GM21515 (cell line): ENCODE results near the gene SELPLG.
A peak's percentile ranks its signal among the peaks of the same experiment; 100 is the strongest.
"Not testable (repeated sequence)": the region's sequence is repeated elsewhere in the genome, so short reads cannot be mapped to it uniquely, and the experiment has no call there.

Source experiments
- ATAC-seq: cut with Tn5 transposase; IDR thresholded peaks from one replicate; pipeline ENCODE4 v1.9.1; 2021; ENCODE audit not compliant: unreplicated experiment

Gene SELPLG

DNA sequence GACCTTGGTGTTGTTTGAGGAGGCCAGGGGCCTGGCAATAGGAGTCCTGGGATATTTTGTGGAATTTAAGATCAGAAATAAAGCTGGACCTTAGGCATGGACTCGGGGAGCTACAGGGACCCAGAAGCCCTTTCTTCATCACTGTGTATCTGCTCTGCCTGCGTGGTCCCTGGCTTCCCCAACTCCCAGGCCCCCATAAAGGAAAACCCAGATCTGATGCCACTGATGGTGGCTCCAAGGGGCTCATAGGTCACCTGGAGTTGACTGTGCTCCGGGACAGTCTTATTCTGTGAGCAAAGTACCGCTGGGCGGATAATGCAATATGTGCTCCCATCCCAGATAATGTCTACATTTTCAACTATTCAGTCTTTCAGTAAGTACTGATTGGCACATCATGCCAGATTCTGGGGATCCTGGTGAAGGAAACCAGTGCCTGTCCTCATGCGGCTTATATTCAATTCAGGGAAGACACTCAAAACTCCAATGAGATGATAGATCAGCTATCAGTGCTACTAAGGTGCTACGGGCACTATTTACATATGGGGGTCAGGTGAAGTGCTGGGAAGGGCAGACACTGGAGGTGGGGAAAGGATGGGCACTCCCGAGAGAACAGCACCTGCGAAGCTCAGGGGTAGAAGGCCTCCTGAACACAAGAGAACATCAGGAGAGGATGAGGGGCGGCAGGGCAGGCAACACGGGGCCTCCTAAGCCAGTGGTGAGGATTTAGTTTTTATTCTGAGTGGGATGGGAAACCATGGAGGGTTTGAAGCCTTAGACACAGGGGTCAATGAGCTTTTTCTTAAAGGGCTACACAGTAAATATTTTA, 5.5 kb upstream of the SELPLG start:
- no peak for ATAC-seq

DNA sequence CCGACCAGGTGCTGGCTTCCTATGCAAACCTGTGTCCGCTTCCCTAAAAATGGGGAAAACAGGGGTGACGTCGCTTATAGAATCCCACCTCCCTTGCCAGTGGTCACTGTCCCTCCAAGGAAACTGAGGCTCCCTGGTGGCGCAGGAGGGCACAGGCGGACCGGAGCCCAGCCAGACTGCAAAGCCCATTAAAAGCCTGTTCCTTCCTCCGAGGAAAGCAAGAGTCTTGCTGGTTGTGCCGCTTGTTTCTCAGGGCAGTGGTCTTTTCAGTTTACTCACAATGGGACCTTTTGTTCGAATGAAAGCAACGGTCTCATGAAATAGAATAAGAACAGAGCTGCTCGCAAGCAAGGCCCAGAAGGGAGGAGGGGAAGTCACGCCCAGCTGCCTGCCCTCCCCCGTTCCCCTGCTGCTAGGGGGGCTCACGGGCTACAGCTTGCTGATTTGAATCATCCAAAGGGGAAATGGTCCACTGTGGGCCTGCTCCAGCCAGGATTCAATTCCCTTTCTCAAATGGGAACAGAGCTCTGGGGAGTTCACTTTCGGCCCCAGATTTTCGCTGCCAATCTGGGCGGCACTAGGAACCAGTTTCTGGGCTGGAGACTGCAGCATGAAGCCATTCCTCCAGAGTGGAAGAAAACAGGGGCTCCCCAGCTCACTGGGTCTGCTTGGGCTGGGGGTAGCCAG, 4.6 kb upstream of the SELPLG start:
- ATAC-seq: no peak

DNA sequence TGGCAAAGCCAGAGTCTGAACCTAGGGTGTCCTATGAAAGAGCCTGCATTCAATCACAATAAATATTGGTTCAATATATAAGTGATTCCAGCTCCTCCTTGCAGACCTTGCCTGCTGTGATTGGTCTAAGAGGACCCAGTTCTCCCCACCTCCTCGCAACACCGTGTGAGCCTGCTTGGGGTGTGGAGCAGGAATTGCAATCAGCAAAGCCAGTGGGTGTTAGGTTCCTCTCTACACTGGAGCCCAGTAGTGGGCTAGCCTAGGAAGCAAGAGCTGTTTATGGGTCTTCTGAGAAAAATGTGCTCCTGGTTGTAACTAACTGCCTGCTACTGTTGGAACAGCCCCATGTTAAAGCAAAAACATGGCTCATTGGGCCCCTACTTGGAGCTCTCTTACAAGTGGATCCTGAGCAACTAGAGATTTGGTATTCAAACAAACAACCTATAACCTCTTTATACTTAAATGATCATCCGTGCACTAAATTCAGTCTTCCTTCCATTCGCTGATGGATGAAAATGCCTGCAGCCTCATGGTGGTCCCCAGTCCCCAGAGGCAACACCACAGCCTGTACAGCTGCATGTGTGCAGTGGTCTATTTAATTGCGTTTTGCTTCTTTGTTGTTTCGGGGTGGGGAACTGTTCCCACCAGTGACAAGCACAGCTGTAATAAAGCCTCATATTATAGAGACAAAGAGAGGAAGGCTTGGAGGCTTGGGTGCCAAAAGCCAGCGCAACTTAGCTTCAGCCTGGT, 3.7 kb upstream of the SELPLG start:
- ATAC-seq: no peak

DNA sequence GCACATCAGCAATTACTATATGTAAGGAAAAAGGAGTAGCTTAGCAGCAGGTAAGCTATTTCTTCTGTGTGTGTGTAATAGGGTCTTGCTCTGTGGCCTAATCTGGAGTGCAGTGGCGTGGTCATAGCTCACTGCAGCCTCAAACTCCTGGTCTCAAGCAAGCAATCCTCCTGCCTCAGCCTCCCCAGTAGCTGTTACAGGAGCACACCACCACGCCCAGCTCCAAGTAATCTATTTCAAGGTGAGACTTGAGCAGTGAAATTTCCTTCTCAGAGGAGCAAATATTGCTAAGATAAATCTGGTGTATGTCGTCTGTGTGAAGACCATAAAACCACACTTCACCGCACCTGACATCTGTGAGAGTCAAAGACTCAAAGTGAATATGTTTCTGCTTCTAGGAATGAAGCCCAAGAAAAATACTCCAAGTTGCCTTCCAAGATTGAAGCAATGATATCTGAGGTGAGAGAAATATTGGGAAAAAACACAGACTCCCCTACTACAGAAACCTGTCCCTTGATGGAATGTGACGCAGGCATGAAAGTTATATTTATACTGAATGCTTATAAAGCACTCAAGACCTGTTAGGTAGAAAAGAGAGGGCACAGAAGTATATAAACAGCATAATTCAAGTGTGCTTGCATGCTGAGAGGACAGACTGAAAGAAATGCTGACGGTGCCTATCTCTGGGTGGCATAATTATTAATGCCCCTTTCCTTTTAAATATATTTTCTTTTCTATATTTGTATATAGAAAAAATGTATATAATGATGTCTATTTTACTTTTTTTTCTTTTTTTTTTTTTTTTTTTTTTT, 2.5 kb upstream of the SELPLG start:
- ATAC-seq: no peak

DNA sequence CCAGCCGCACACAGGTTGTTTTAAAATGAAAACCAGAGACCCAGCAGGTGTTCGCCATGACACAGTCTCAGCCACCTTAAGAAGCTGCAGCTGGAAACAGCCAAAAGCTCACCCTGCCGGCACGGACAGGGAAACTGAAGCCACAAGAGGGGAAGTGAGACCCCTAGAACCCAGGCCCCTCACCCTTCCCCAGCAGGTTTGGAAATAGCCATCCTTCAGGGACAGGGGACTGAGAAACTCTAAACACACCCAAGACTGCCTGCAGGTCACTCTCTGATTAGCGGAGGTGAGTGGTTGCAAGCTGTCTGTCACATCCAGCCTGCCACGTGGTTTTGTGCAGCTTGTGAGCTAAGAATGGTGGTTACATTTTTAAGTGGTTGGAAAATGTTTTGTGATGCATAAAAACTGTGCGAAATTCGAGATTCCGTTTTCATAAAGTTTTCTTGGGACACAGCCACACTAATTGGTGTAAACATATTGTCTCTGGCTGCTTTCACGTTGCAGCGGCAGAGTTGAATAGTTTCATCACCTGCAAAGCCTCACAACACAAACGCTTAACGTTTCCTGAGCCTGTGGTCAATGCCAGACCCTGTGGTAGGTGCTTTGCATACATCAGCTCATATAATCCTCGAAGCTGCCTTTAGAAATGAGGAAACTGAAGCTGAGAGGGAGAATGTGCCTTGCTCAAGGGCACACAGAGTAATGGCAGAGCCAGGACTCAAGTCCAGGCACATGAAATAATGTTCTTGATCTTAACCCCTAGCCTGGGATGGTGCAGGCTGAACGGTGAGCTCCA, 1.7 kb upstream of the SELPLG start:
- peak; percentile 51 for ATAC-seq

DNA sequence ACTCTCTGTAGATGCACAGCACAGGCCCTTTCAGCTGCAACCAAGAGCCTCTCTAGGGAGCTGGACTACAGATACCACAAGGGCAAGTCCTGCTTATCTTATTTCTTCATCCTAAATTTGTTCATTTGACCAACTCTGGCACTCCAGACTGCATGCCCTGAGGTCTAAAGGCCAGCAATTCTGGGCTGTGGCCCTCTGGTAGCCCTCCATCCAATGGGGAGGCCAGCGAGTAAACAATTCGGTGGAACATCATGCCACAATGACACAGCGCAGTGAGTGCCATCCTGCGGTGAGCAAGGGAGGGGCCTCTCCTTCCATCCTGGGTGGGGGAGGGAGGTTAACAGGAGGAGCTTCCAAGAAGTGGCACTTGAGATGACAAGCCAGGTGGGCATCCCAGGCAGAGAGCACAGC, 652 bp upstream of the SELPLG start:
- no peak for ATAC-seq

DNA sequence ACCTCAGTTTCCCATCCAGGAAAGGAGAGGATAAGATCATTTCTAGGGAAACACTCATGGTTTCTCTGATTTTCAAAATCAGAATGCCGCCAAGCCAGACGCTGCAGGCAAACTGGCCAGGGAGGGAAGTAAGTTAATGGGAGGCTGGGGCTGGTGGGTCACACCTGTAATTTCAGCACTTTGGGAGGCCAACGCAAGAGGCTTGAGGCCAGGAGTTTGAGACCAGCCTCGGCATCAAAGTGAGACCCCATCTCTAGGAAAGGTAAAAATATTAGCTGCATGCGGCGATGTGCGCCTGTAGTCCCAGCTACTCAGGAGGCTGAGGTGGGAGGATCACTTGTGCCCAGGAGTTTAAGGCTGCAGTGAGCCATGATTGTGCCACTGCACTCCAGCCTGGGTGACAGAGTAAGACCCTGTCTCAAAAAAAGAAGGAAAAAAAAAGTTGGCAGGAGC, 587 bp downstream of the SELPLG start:
- ATAC-seq: no peak

DNA sequence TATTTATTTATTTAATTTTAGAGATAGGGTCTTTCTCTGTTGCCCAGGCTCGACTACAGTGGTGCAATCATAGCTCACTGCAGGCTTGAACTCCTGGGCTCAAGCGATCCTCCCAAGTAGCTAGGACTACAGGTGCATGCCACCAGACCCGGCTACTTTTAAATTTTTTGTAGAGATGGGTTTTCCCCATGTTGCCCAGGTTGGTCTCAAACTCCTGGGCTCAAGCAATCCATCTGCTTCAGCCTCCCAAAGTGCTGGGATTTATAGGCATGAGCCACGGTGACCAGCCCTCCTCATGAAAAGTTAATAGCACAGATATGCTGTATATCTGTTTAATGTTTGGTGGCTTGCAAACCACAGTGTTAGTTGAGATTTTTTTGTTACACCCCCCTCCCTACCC, 2.4 kb downstream of the SELPLG start:
- not testable (repeated sequence) for ATAC-seq

DNA sequence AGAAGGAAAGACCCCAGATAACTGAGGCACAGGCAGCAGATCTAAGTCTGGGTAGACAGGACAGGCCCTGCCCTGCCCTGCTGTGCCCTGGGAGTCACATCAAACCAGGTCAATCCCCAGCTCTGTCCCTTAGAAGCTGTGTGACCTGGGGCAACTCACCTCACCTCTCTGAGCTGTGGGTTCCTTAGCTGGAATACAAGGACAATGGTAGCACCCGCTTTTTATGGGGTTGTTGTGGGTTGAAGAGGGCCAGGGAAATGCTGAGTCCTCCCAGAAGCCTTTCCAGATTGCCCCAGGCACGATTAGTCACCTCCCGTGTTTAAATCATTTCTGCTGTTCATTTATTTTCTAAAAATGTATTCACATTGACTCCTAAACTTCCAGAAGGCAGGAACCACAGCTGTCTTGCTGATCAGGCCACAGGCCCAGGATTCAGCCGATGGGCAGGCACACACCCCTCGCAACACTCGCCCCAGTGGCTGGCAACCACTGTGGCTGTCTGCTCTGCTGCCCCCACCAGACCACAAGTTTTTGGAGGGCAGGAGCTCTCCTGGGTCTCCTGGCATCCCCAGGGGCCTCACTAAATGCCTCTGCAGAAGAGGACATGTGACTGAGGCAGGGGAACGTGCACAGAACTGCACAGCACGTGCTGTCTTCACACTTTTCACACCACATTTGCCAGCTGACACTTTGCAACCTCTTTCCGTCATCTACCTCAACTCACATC, 3.0 kb downstream of the SELPLG start:
- no peak for ATAC-seq

DNA sequence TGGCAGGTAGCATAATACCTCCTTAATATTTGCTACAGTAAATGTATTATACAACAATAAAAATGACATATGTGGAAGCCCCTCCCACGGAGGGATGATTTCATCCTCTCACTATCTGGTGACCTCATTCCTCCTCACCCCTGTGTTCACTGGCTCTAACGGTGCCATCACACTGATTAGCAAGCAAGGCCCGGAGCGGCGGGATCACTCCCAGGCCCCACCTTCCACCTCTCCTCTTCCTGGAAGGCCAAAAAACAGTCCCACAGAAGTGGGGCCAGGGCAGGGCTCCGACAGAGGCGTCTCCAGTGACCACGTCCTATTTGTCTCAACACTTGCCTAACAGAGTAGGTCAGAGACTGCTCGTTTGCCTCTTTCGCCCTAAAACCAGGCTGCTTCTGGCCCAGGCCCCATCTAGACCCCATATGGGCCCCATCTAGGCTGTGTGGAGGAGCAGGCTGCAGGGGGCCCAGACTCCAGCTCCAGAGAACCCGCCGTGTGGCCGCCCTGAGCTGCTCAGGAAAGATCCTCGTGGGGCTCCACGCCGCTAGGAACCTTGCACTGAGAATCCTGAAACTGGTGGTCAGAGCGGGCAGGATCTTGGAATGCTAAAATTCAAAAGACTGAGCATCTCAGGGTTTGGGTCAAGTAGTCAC, 3.7 kb downstream of the SELPLG start:
- no peak for ATAC-seq

DNA sequence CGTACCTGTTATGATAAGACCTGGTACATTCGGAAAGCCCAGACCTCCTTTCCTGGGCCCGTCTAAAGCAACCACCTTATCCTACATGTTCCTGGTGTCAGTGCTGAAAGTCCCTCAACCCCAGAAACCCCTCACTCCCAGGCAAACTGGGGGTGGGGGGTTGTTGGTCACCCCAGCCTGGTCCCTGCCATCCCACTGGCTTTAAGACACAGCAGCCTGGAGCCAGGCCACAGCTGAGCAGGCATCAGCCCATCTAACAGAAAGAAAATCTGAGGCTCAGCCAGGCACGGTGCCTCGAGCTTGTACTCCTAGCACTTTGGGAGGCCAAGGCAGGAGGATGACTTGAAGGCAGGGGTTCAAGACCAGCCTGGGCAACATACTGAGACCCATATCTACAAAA, 4.5 kb downstream of the SELPLG start:
- no peak for ATAC-seq

DNA sequence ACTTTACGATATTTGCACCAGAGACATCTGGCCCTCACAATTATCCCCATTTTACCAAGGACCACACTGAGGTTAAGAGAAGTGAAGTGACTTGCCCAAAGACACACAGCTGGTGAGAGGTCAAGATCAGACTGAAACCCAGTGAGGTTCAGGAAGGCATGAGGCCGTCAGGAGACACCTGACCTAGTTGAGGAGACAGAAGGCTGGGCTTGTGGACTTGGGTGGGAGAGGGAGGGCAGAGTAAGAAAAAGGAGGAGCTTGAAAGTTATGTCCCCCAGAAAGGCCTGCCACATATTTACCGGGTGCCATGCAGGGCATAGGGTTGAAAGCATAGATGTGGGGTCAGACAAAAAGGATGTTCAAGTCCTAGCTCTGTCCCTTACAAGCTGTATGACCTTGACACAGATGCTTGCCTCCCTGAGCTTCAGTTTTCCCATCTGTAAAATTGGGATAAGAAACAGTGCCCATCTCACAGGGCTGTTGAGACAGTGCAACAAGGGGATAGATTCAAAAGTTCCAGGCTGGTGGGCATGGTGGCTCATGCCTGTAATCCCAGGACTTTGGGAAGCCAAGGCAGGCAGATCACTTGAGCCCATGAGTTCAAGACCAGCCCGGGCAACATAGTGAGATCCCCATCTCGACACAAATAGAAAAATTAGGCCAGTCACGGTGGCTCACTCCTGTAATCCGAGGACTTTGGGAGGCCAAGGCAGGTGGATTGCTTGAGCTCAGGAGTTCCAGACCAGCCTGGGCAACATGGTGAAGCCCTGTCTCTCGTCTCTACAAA, 6.4 kb downstream of the SELPLG start:
- no peak for ATAC-seq

DNA sequence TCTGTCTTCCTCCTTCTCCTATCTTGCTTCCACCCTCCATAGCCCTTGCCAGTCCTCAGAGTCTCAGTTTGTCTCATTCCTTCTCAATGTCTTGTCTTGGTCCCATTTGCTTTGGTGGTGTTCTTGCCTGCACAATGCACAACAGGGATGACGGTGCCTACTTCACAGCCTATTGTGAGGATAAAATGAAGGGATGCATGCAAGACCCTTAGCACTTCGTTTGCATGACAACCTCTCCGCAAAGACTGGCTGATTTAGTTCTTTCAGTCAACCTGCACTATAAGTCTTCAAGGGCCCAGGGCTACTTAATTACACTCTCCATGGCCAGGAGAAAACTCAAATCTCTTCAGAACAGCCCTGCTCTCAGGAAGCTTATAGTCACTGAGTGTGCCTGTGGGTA, 8.5 kb downstream of the SELPLG start:
- ATAC-seq: no peak

DNA sequence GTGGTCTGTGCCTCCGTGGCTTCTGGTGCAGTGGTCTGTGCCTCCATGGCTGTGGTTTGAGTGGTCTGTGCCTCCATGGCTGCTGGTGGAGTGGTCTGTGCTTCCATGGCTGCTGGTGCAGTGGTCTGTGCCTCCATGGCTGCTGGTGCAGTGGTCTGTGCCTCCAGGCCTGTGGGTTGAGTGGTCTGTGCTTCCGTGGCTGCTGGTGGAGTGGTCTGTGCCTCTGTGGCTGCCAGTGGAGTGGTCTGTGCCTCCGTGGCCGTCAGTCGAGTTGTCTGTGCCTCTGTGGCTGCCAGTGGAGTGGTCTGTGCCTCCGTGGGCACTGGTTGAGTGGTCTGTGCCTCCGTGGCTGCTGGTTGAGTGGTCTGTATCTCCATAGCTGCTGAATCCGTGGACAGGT, 10.1 kb downstream of the SELPLG start:
- ATAC-seq: no peak

DNA sequence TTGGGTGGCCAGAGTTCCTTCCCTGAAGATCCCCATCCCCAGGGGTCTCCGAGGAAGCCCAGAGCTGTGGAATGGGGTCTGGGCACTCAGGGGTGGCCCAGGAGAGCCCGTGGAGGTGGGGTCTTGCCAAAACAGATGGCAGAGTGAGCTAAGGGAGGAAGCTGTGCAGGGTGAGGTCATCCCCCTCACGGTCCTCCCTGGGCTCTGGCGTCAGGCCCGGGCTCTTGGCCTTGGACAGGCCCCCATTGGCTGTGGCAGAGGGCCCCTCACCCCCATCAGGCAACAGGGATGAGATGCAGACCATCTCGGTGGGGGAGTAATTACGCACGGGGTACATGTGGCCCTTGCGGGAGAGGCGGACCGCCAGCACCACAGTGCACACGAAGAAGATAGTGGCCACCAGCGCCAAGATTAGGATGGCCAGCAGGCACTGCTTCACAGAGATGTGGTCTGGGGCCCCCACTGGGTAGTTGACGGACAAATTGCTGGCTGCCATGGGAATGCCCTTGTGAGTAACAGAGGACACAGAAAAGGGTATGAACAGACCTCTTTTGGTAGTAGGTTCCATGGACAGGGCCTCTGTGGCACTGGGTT, 10.7 kb downstream of the SELPLG start:
- ATAC-seq: no peak

DNA sequence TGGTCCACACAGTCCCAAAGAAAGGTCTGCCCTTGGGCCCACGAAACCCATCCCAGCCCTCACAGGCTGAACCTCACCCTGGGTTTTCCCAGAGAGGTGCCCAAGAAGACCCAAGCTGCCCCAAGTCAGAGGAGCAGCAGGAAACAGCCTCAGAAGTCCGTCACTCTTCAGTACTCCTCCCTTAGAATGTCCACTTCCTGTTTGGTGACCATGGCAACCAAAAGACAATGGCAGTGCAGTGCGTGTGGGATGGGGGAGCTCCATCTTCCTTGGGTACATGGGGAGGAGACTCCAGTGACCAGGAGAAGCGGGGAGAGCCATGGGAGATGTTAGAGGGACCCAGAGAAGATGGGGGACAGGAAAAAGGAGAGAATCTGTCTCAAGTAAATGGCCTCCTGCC, 11.3 kb downstream of the SELPLG start:
- no peak for ATAC-seq

DNA sequence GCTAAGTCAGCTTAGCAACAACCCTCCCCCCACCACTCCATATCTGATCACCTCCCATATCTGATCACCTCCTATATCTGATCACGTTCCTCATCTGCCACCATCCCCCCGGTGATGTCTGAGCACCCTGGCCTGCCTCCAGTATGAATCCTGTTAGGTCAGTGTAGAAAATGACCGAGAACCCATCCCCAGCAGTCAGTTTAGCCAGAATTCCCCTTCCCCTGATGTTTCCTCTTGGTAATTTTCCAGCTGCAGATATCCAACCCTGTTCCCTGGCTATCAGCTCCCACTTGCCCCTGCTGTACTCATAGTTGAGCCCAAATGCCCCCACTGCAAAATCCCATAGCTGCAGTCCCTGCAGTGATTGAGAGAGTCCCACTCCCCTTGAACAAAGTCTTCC, 12.5 kb downstream of the SELPLG start:
- no peak for ATAC-seq
